ENCODE measurements around the gene TRIM54.

GRCh38 chr2:27236136-27236535 lies 46.1 kb upstream of the TRIM54 start:
- TF ChIP-seq CTCF (conservative IDR thresholded peaks at IDR 0.05; ENCODE audit: low read length) (no peak), EZH2phosphoT487 (IDR thresholded peaks at IDR 0.05; ENCODE audit: borderline replicate concordance) (no peak)
